ENCODE measurements around the gene STAT3.
A peak's percentile ranks its signal among the peaks of the same experiment; 100 is the strongest.

STAT3 gene

GRCh38 chr17:42283241-42284023 lies 104.8 kb downstream of the STAT3 start:
- no peak overlapping the region for H3K9ac ChIP-seq

GRCh38 chr17:42282478-42283080 lies 105.7 kb downstream of the STAT3 start:
- Histone ChIP-seq H3K36me3 (ENCODE audit: control insufficient read depth, insufficient read depth, low read length) (no peaks in the 10 kb centered on the region), H3K9ac (no peak overlapping the region), H2AFZ (no peak overlapping the region), H3K4me2 (ENCODE audit: low read length) (no peak overlapping the region), H3K27me3 (ENCODE audit: control insufficient read depth, insufficient read depth, low read length) (no peaks in the 10 kb centered on the region), H3K4me3 (ENCODE audit: low read depth, low read length) (no peak overlapping the region), H3K79me2 (no peaks in the 10 kb centered on the region), H3K27ac (no peak overlapping the region), H3K9me3 (ENCODE audit: control insufficient read depth, low read length) (no peaks in the 10 kb centered on the region), H3K4me1 (peaks cover 3% of the 10 kb centered on the region)
- TF ChIP-seq CTCF (IDR thresholded peaks at IDR 0.05) = no peak

More at GRCh38 chr17:42283241-42284023, 104.8 kb downstream of the STAT3 start:
- no peaks in the 10 kb centered on the region for H3K36me3 ChIP-seq (ENCODE audit: control insufficient read depth, insufficient read depth, low read length)
- no peak overlapping the region for H3K4me2 ChIP-seq (ENCODE audit: low read length)
- TF ChIP-seq CTCF (IDR thresholded peaks at IDR 0.05) = no peak
- H3K79me2 ChIP-seq = no peaks in the 10 kb centered on the region
- H3K27ac ChIP-seq = no peak overlapping the region
- H3K4me3 ChIP-seq (ENCODE audit: low read depth, low read length) = no peak overlapping the region
- H3K9me3 ChIP-seq (ENCODE audit: control insufficient read depth, low read length) = no peaks in the 10 kb centered on the region
- H3K4me1 ChIP-seq = peaks cover 4% of the 10 kb centered on the region
- H3K27me3 ChIP-seq (ENCODE audit: control insufficient read depth, insufficient read depth, low read length) = no peaks in the 10 kb centered on the region
- peak overlapping the region; percentile 33 for H2AFZ ChIP-seq

GRCh38 chr17:42281571-42282096 lies 106.6 kb downstream of the STAT3 start:
- H3K36me3 ChIP-seq (ENCODE audit: control insufficient read depth, insufficient read depth, low read length) = no peaks in the 10 kb centered on the region
- H3K9me3 ChIP-seq (ENCODE audit: control insufficient read depth, low read length) = no peaks in the 10 kb centered on the region
- no peak overlapping the region for H3K9ac ChIP-seq
- no peak overlapping the region for H3K4me3 ChIP-seq (ENCODE audit: low read depth, low read length)
- no peak overlapping the region for H2AFZ ChIP-seq
- no peak overlapping the region for H3K4me2 ChIP-seq (ENCODE audit: low read length)
- peaks cover 2% of the 10 kb centered on the region for H3K4me1 ChIP-seq
- H3K79me2 ChIP-seq = no peaks in the 10 kb centered on the region
- no peak for TF ChIP-seq CTCF (IDR thresholded peaks at IDR 0.05)
- no peaks in the 10 kb centered on the region for H3K27me3 ChIP-seq (ENCODE audit: control insufficient read depth, insufficient read depth, low read length)
- H3K27ac ChIP-seq = no peak overlapping the region

GRCh38 chr17:42279776-42280630 lies 108.2 kb downstream of the STAT3 start:
- no peak overlapping the region for H3K4me2 ChIP-seq (ENCODE audit: low read length)
- H3K27me3 ChIP-seq (ENCODE audit: control insufficient read depth, insufficient read depth, low read length) = no peaks in the 10 kb centered on the region
- TF ChIP-seq CTCF (IDR thresholded peaks at IDR 0.05) = no peak
- H3K4me1 ChIP-seq = peaks cover 3% of the 10 kb centered on the region
- no peak overlapping the region for H3K27ac ChIP-seq
- no peak overlapping the region for H3K4me3 ChIP-seq (ENCODE audit: low read depth, low read length)
- no peaks in the 10 kb centered on the region for H3K9me3 ChIP-seq (ENCODE audit: control insufficient read depth, low read length)
- H2AFZ ChIP-seq = no peak overlapping the region
- no peaks in the 10 kb centered on the region for H3K36me3 ChIP-seq (ENCODE audit: control insufficient read depth, insufficient read depth, low read length)
- no peak overlapping the region for H3K9ac ChIP-seq
- peaks cover 7% of the 10 kb centered on the region for H3K79me2 ChIP-seq

Data from parathyroid adenoma (tissue), 2 donors.